Measurements from ENCODE around the gene KLHL8. TPM values are rescaled to one million over a fixed set of nuclear protein-coding genes. Genes with fewer than 3 reads are reported as not detected.

KLHL8 gene
- total RNA-seq, 4 donors from 2014 or later: 9.4 to 18.7 (median 13.6) TPM

GRCh38 chr4:87112063-87112462 is 108.4 kb downstream of the KLHL8 start:
- in situ Hi-C loops (cut with MboI; ENCODE audit: low pct_ligation_motif_present in 1 of 4, low pct_unique_long_range_greater_than_20kb in 1 of 4, low sequenced_read_pairs in 3 of 4): no loop called here
- Histone ChIP-seq H3K9me3 (no peaks in the 10 kb centered on the region), H3K27me3 (no peaks in the 10 kb centered on the region), H3K4me1 (peaks cover 0 to 15% (median 9%) of the 10 kb centered on the region in 4 donors), H3K4me3 (no peak overlapping the region), H3K36me3 (peaks cover 0 to 45% (median 15%) of the 10 kb centered on the region in 4 donors), H3K27ac (no peak overlapping the region)
- TF ChIP-seq POLR2AphosphoS5 (IDR thresholded peaks at IDR 0.05) (no peak), CTCF (IDR thresholded peaks at IDR 0.05) (no peak), EP300 (IDR thresholded peaks at IDR 0.05; ENCODE audit: low read depth) (no peak), POLR2A (IDR thresholded peaks at IDR 0.05) (no peak)
- intact Hi-C loops (cut with DNase I; ENCODE audit: low total_unique reads): no loop called here
- no peak for DNase-seq
- WGBS, 2 donors (ENCODE audit: low coverage in 1 of 2): 92 to 94% methylated on average over 4 of the region's 4 CpGs

Other genes with a start within 250 kb of the KLHL8 start
- 1 to 10 TPM in 2 of 4 donors, not detected in 2; 1.1 to 1.9 TPM for gene HSD17B13, start 102.3 kb upstream of the KLHL8 start, total RNA-seq
- gene HSD17B11, start 170.6 kb upstream of the KLHL8 start, total RNA-seq: 100 to 1,000 TPM; 189 to 348 (median 271) TPM
- 10 to 100 TPM in 3 of 4 donors, 1 to 10 TPM in 1; 7.6 to 25.7 (median 20.1) TPM for gene NUDT9, start 202.0 kb upstream of the KLHL8 start, total RNA-seq

Measured in transverse colon (tissue), 4 donors.